PC-3 (cell line): Measurements from ENCODE around the gene KCNQ1OT1. TPM values are rescaled to one million over a fixed set of nuclear protein-coding genes. Genes with fewer than 3 reads are reported as not detected.

Experiments used
- ATAC-seq: fragments of 200-7000 bp; cut with Tn5 transposase; 2 replicates; pipeline ENCODE4 v1.9.1; 2020; ENCODE audit warnings: mild to moderate bottlenecking, moderate library complexity
- BruUV-seq: library from RNA; stranded (reverse); fragments of 400-500 nt; replicated peaks from 2 replicates; lab custom pipeline; 2021; lab: Mats Ljungman, UMichigan
- CTCF ChIA-PET: fragments of 300-600 bp; sonication (Branson Sonifier 250); formaldehyde crosslinking; loops from one replicate; lab custom pipeline; 2022; ENCODE audit warnings: antibody characterized with exemption; lab: Charles Lee
- POLR2A ChIA-PET: fragments of 300-600 bp; sonication (Branson Sonifier 250); formaldehyde crosslinking; loops from one replicate; lab custom pipeline; 2022; ENCODE audit warnings: antibody characterized with exemption; ENCODE audit not compliant: unreplicated experiment; lab: Charles Lee
- DNase-seq: peaks from one replicate; pipeline ENCODE4 v3.0.0-alpha.2; 2015
- H2AFZ ChIP-seq: fragments of 300-600 bp; sonication (generic); 2 replicates; pipeline ENCODE4 v1.6.0; 2016; ENCODE audit warnings: antibody characterized with exemption, low read length
- H3F3A ChIP-seq: fragments of 300-600 bp; sonication (generic); one replicate; pipeline ENCODE4 v1.6.0; 2017; ENCODE audit warnings: antibody characterized with exemption, low read length, control low read depth, mild to moderate bottlenecking; ENCODE audit not compliant: unreplicated experiment
- H3K27ac ChIP-seq: fragments of 300-600 bp; sonication (generic); 2 replicates; pipeline ENCODE4 v1.5.1; 2016; ENCODE audit warnings: mild to moderate bottlenecking, low read length
- H3K27me3 ChIP-seq: fragments of 300-600 bp; sonication (generic); 2 replicates; pipeline ENCODE4 v1.6.1; 2016; ENCODE audit warnings: low read length, mixed read lengths
- H3K36me3 ChIP-seq: fragments of 300-600 bp; sonication (generic); 2 replicates; pipeline ENCODE4 v1.6.1; 2016; ENCODE audit warnings: low read depth, mixed run types, low read length, mixed read lengths
- H3K4me1 ChIP-seq: fragments of 300-600 bp; sonication (generic); 2 replicates; pipeline ENCODE4 v1.5.1; 2016; ENCODE audit warnings: low read length; ENCODE audit not compliant: insufficient read depth
- H3K4me2 ChIP-seq: fragments of 300-600 bp; sonication (generic); 2 replicates; pipeline ENCODE4 v1.6.0; 2016; ENCODE audit warnings: low read length
- H3K4me3 ChIP-seq: fragments of 300-600 bp; sonication (generic); 2 replicates; pipeline ENCODE4 v1.5.1; 2016; ENCODE audit warnings: mild to moderate bottlenecking, low read length, mixed read lengths
- H3K79me2 ChIP-seq: fragments of 300-600 bp; sonication (generic); 2 replicates; pipeline ENCODE4 v1.6.1; 2017; ENCODE audit warnings: low read length, mixed read lengths
- H3K9ac ChIP-seq: fragments of 300-600 bp; sonication (generic); 2 replicates; pipeline ENCODE4 v1.6.0; 2016; ENCODE audit warnings: mild to moderate bottlenecking, low read length
- H3K9me2 ChIP-seq: fragments of 300-600 bp; sonication (generic); replicated peaks from 2 replicates; pipeline ENCODE4 v1.6.1; 2016; ENCODE audit warnings: mixed run types, low read length, mixed read lengths
- H3K9me3 ChIP-seq: fragments of 300-600 bp; sonication (generic); 2 replicates; pipeline ENCODE4 v1.6.1; 2016; ENCODE audit warnings: low read length, mixed read lengths
- H4K20me1 ChIP-seq: fragments of 300-600 bp; sonication (generic); 2 replicates; pipeline ENCODE4 v1.6.1; 2016; ENCODE audit warnings: low read length, mixed read lengths
- CTCF ChIP-seq: fragments of 300-600 bp; sonication (generic); conservative IDR thresholded peaks from 2 replicates; pipeline ENCODE4 v1.5.1; 2017; ENCODE audit warnings: antibody characterized with exemption, low read depth, mild to moderate bottlenecking, low read length
- EZH2 ChIP-seq: fragments of 300-600 bp; sonication (generic); IDR thresholded peaks from one replicate; pipeline ENCODE4 v1.6.1; 2017; ENCODE audit warnings: antibody characterized with exemption, mild to moderate bottlenecking, low read length; ENCODE audit not compliant: unreplicated experiment
- EZH2phosphoT487 ChIP-seq: fragments of 300-600 bp; sonication (generic); IDR thresholded peaks from 2 replicates; pipeline ENCODE4 v1.6.1; 2018; ENCODE audit warnings: mild to moderate bottlenecking, antibody characterized with exemption, low read length, borderline replicate concordance
- intact Hi-C: fragments of 100-400 bp; cut with micrococcal nuclease; formaldehyde crosslinking; loops from 2 replicates; pipeline ENCODE4 v1.9.0; 2023
- total RNA-seq: library from RNA; depleted of rRNA; stranded (reverse); fragments of >200 nt; gene quantifications from 2 replicates; pipeline ENCODE4 v1.2.3, GENCODE V29; 2014

Gene KCNQ1OT1
- total RNA-seq, 1 experiment from 2014 or later: 1.5 TPM

DNA sequence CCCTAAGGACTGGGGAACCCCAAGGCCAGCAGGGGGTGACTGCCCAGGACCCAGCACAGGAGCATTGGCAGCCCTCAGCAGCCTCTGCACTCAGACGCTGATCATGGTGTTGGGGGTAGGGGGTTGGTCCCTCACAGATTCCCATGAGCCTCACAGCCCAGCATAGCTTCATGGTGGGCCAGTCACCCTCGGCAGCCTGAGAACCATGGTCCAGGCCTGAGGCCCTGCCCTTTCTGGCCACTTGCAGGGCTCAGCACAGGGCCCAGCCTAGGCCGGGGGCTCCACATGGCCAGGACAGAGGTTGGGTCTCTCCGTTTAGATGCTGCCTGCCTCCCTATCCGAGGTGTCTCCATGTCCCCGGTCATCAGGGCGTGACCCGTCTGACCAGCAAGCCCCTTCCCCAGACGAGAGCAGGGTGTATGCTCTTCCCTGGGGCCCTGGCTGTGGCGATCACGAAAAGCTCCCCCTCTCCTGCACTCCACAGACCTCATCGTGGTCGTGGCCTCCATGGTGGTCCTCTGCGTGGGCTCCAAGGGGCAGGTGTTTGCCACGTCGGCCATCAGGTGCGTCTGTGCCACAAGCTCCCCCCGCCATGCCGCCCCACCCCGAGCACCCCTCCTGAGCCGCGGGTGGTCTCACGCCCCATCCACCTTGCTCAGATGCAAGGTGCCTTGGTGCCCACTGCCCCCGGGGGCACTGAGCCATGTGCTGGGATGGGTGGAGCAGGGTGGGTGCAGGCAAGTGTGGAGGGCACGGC is 128.8 kb downstream of the KCNQ1OT1 start:
- Histone ChIP-seq H4K20me1 (no peaks in the 10 kb centered on the region), H3K79me2 (no peaks in the 10 kb centered on the region), H3K27me3 (no peaks in the 10 kb centered on the region), H3K4me2 (no peak overlapping the region), H3K4me3 (no peak overlapping the region), H3K4me1 (no peaks in the 10 kb centered on the region), H3K9ac (no peak overlapping the region), H3K9me2 (no peaks in the 10 kb centered on the region), H3K9me3 (no peaks in the 10 kb centered on the region), H3K36me3 (no peaks in the 10 kb centered on the region), H3K27ac (no peak overlapping the region), H3F3A (no peaks in the 10 kb centered on the region), H2AFZ (no peak overlapping the region)
- no peak for TF ChIP-seq EZH2phosphoT487
- TF ChIP-seq CTCF: no peak
- TF ChIP-seq EZH2: no peak
- CTCF ChIA-PET: no interaction called here
- POLR2A ChIA-PET: no interaction called here
- ATAC-seq: no peak
- intact Hi-C loops: no loop called here
- no peak for DNase-seq
- BruUV-seq: no TSS peak

- H3K27me3 ChIP-seq: no peaks in the 10 kb centered on the region
- H3K4me1 ChIP-seq: no peaks in the 10 kb centered on the region
- H3K36me3 ChIP-seq: no peaks in the 10 kb centered on the region
- no peak overlapping the region for H3K4me2 ChIP-seq
- H3K27ac ChIP-seq: no peak overlapping the region
- DNase-seq (no peak), ATAC-seq (no peak)
- TF ChIP-seq EZH2 (no peak), CTCF (no peak), EZH2phosphoT487 (no peak)
- POLR2A ChIA-PET: no interaction called here
- no peaks in the 10 kb centered on the region for H3K9me2 ChIP-seq
- H3K9ac ChIP-seq: no peak overlapping the region
- CTCF ChIA-PET: no interaction called here
- H3K79me2 ChIP-seq: no peaks in the 10 kb centered on the region
- no peak overlapping the region for H3K4me3 ChIP-seq
- no peaks in the 10 kb centered on the region for H4K20me1 ChIP-seq
- intact Hi-C loops: no loop called here
- no peaks in the 10 kb centered on the region for H3F3A ChIP-seq
- H3K9me3 ChIP-seq: no peaks in the 10 kb centered on the region
- no TSS peak for BruUV-seq
- H2AFZ ChIP-seq: no peak overlapping the region
Measured at GRCh38 chr11:2570211-2570811, 129.5 kb downstream of the KCNQ1OT1 start.

DNA sequence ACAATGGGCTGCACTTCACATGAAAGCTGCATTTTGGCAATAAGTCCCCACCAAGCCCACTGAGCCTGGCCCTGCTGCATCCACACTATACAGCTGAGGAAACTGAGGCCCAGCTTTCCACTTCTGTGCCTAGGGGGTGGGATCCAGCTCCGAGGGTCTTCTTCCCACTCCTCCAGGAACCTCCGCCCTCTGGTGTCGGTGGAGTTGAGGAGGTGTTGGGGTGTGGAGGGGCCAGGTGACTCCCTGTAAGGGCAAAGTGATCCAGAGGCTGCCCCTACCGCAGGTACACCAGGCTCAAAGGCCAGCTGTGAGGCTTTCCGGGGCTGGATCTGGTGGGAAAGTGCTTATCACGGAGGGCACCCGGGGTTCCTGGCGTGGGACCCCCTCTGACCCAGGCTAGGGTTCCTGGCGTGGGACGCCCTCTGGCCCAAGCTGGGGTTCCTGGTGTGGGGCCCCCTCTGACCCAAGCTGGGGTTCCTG is 130.0 kb downstream of the KCNQ1OT1 start:
- Histone ChIP-seq H3K9me2 (no peaks in the 10 kb centered on the region), H3K36me3 (no peaks in the 10 kb centered on the region), H3K27me3 (no peaks in the 10 kb centered on the region), H3K79me2 (no peaks in the 10 kb centered on the region), H3K9ac (no peak overlapping the region), H3K4me1 (no peaks in the 10 kb centered on the region), H3K4me2 (no peak overlapping the region), H3K9me3 (no peaks in the 10 kb centered on the region), H3K27ac (no peak overlapping the region), H3K4me3 (no peak overlapping the region), H4K20me1 (no peaks in the 10 kb centered on the region), H2AFZ (no peak overlapping the region), H3F3A (no peaks in the 10 kb centered on the region)
- intact Hi-C loops: no loop called here
- ChIA-PET POLR2A (no interaction called here), CTCF (no interaction called here)
- no TSS peak for BruUV-seq
- ATAC-seq: no peak
- TF ChIP-seq EZH2phosphoT487 (no peak), CTCF (no peak), EZH2 (no peak)
- no peak for DNase-seq
